GM23338 (cell line): ENCODE data around the gene ZNF594. TPM values are rescaled to one million over a fixed set of nuclear protein-coding genes. Genes with fewer than 3 reads are reported as not detected.
"Not testable (repeated sequence)": the region's sequence is repeated elsewhere in the genome, so short reads cannot be mapped to it uniquely, and the experiment has no call there.

Source experiments
- ATAC-seq: fragments of 200-7000 bp; cut with Tn5 transposase; 3 replicates; pipeline ENCODE4 v1.9.1; 2020
- DNase-seq: peaks from one replicate; pipeline ENCODE4 v3.0.0-alpha.2; 2015; ENCODE audit warnings: low spot score
- H2AFZ ChIP-seq: fragments of 200-600 bp; sonication (generic); 2 replicates; pipeline ENCODE4 v1.8.0; 2016; ENCODE audit warnings: antibody characterized with exemption, mild to moderate bottlenecking, moderate library complexity
- H3F3A ChIP-seq: fragments of 200-600 bp; sonication (generic); replicated peaks from 2 replicates; pipeline ENCODE4 v1.8.0; 2017; ENCODE audit warnings: antibody characterized with exemption, mixed run types, low read depth
- H3K27ac ChIP-seq: fragments of 200-600 bp; sonication (generic); 2 replicates; pipeline ENCODE4 v1.6.1; 2016; ENCODE audit warnings: low read depth
- H3K27me3 ChIP-seq: fragments of 200-600 bp; sonication (generic); 2 replicates; pipeline ENCODE4 v1.8.0; 2016; ENCODE audit warnings: mild to moderate bottlenecking, mixed run types, moderate library complexity; ENCODE audit not compliant: insufficient read depth
- H3K36me3 ChIP-seq: fragments of 200-600 bp; sonication (generic); 2 replicates; pipeline ENCODE4 v1.8.0; 2016; ENCODE audit warnings: mild to moderate bottlenecking; ENCODE audit not compliant: insufficient read depth
- H3K4me1 ChIP-seq: fragments of 200-600 bp; sonication (generic); 2 replicates; pipeline ENCODE4 v1.8.0; 2016; ENCODE audit warnings: mild to moderate bottlenecking, moderate library complexity; ENCODE audit not compliant: insufficient read depth
- H3K4me2 ChIP-seq: fragments of 200-600 bp; sonication (generic); 2 replicates; pipeline ENCODE4 v1.7.1; 2017; ENCODE audit warnings: mixed run types
- H3K4me3 ChIP-seq: fragments of 200-600 bp; sonication (generic); 2 replicates; pipeline ENCODE4 v1.6.1; 2016; ENCODE audit warnings: mixed run types
- H3K79me2 ChIP-seq: fragments of 200-600 bp; sonication (generic); replicated peaks from 2 replicates; pipeline ENCODE4 v1.8.0; 2017; ENCODE audit warnings: mild to moderate bottlenecking; ENCODE audit not compliant: insufficient read depth
- H3K9me2 ChIP-seq: fragments of 200-600 bp; sonication (generic); 2 replicates; pipeline ENCODE4 v1.8.0; 2017; ENCODE audit not compliant: insufficient read depth
- H4K20me1 ChIP-seq: fragments of 200-600 bp; sonication (generic); replicated peaks from 2 replicates; pipeline ENCODE4 v1.8.0; 2017; ENCODE audit warnings: mild to moderate bottlenecking; ENCODE audit not compliant: insufficient read depth
- H3K27ac Mint-ChIP-seq: 2 replicates; pipeline ENCODE4 v1.8.0; 2020; ENCODE audit warnings: inconsistent platforms, mild to moderate bottlenecking, moderate library complexity, mixed read lengths
- H3K27me3 Mint-ChIP-seq: 3 replicates; pipeline ENCODE4 v1.8.0; 2022; ENCODE audit warnings: low read depth, mild to moderate bottlenecking, moderate library complexity, mixed read lengths, inconsistent platforms; ENCODE audit not compliant: insufficient read depth, poor library complexity
- H3K36me3 Mint-ChIP-seq: 3 replicates; pipeline ENCODE4 v1.8.0; 2021; ENCODE audit warnings: low read depth, mild to moderate bottlenecking, inconsistent platforms, moderate library complexity, mixed read lengths
- H3K4me1 Mint-ChIP-seq: 3 replicates; pipeline ENCODE4 v1.8.0; 2020; ENCODE audit warnings: mild to moderate bottlenecking, inconsistent platforms, mixed read lengths
- H3K4me3 Mint-ChIP-seq: 3 replicates; pipeline ENCODE4 v1.8.0; 2021; ENCODE audit warnings: moderate library complexity, mild to moderate bottlenecking, inconsistent platforms, mixed read lengths
- H3K9me3 Mint-ChIP-seq: 3 replicates; pipeline ENCODE4 v1.8.0; 2020; ENCODE audit warnings: moderate library complexity, mild to moderate bottlenecking, inconsistent platforms, mixed read lengths
- CREB1 ChIP-seq: fragments of 250-450 bp; sonication (Bioruptor Pico); IDR thresholded peaks from 2 replicates; pipeline ENCODE4 v1.5.0; 2020; ENCODE audit warnings: low read depth, mild to moderate bottlenecking, moderate library complexity
- ETS1 ChIP-seq: IDR thresholded peaks from 2 replicates; pipeline ENCODE4 v1.6.1; 2016; ENCODE audit warnings: antibody characterized with exemption
- EZH2 ChIP-seq: fragments of 200-600 bp; sonication (generic); IDR thresholded peaks from one replicate; pipeline ENCODE4 v1.8.0; 2017; ENCODE audit warnings: antibody characterized with exemption, mild to moderate bottlenecking, low read depth; ENCODE audit not compliant: unreplicated experiment
- EZH2phosphoT487 ChIP-seq: fragments of 200-600 bp; sonication (generic); IDR thresholded peaks from one replicate; pipeline ENCODE4 v1.8.1; 2018; ENCODE audit warnings: antibody characterized with exemption; ENCODE audit not compliant: unreplicated experiment
- JUNB ChIP-seq: IDR thresholded peaks from one replicate; pipeline ENCODE4 v1.6.1; 2016; ENCODE audit warnings: antibody characterized with exemption; ENCODE audit not compliant: unreplicated experiment
- NANOG ChIP-seq: IDR thresholded peaks from 2 replicates; pipeline ENCODE4 v1.6.1; 2016; ENCODE audit warnings: antibody characterized with exemption, borderline replicate concordance
- POLR2AphosphoS5 ChIP-seq: IDR thresholded peaks from 2 replicates; pipeline ENCODE4 v1.6.1; 2016; ENCODE audit warnings: antibody characterized with exemption, low read depth
- REST ChIP-seq: IDR thresholded peaks from one replicate; pipeline ENCODE4 v1.6.1; 2018; ENCODE audit warnings: antibody characterized with exemption; ENCODE audit not compliant: unreplicated experiment
- STAT1 ChIP-seq: IDR thresholded peaks from one replicate; pipeline ENCODE4 v1.6.1; 2016; ENCODE audit warnings: antibody characterized with exemption; ENCODE audit not compliant: unreplicated experiment
- ZNF331 ChIP-seq: fragments of 250-450 bp; sonication (Bioruptor Pico); IDR thresholded peaks from 2 replicates; pipeline ENCODE4 v1.5.0; 2020; ENCODE audit warnings: low read depth, mild to moderate bottlenecking, moderate library complexity
- polyA plus RNA-seq: library from polyadenylated mRNA; unstranded; fragments of >200 nt; fragmentation: Nextera tagmentation; extraction: Ambion mirVana; gene quantifications from 2 replicates; pipeline ENCODE4 v1.2.1, GENCODE V29; 2016
- total RNA-seq: library from RNA; depleted of rRNA; stranded (reverse); fragments of >200 nt; shearing (Covaris generic); gene quantifications from 2 replicates; pipeline ENCODE4 v1.2.3, GENCODE V29; 2014
- TF ChIP-seq, protein P1 (sequence below), 2 experiments: fragments of 200-600 bp in 1 of 2; sonication (generic) in 1 of 2; conservative IDR thresholded peaks; 2 replicates each; pipeline versions ENCODE4 v1.5.1 to v1.6.1; 2016 to 2017; ENCODE audit warnings: antibody characterized with exemption in 2 of 2, low read depth in 2 of 2, mild to moderate bottlenecking in 2 of 2, moderate library complexity in 1 of 2

ZNF594 gene
- total and polyA plus RNA-seq, 2 experiments from 2014 or later = 7.0 to 15.6 TPM

GRCh38 chr17:5233492-5233891 is 41.8 kb upstream of the ZNF594 start:
- not testable (repeated sequence) for H3K4me1 Mint-ChIP-seq, DNase-seq, H3K36me3 ChIP-seq, H3K36me3 Mint-ChIP-seq, H3K27ac ChIP-seq, H3K4me1 ChIP-seq, H3F3A ChIP-seq, H3K9me2 ChIP-seq, H3K4me2 ChIP-seq, H3K79me2 ChIP-seq, H3K4me3 ChIP-seq, H3K27me3 Mint-ChIP-seq, ATAC-seq, H3K4me3 Mint-ChIP-seq, H3K9me3 Mint-ChIP-seq, H2AFZ ChIP-seq, H4K20me1 ChIP-seq, H3K27ac Mint-ChIP-seq, H3K27me3 ChIP-seq

- Histone ChIP-seq H3F3A (no peaks in the 10 kb centered on the region), H3K27me3 (no peaks in the 10 kb centered on the region), H3K4me2 (no peak overlapping the region), H4K20me1 (no peaks in the 10 kb centered on the region; the same call in 1 of the 2 replicates), H3K79me2 (no peaks in the 10 kb centered on the region), H3K9me2 (no peaks in the 10 kb centered on the region), H2AFZ (no peak overlapping the region), H3K4me3 (no peak overlapping the region), H3K4me1 (no peaks in the 10 kb centered on the region), H3K36me3 (no peaks in the 10 kb centered on the region), H3K27ac (no peak overlapping the region)
- no peak overlapping the region for H3K27ac Mint-ChIP-seq
- H3K4me1 Mint-ChIP-seq = no peaks in the 10 kb centered on the region
- ATAC-seq (no peak), DNase-seq (no peak)
- H3K4me3 Mint-ChIP-seq = no peak overlapping the region
- H3K9me3 Mint-ChIP-seq = no peaks in the 10 kb centered on the region
- peaks cover 5% of the 10 kb centered on the region; the same call in 1 of the 3 replicates for H3K36me3 Mint-ChIP-seq
- peaks cover 5% of the 10 kb centered on the region for H3K27me3 Mint-ChIP-seq
- TF ChIP-seq JUNB (no peak), POLR2AphosphoS5 (no peak), ETS1 (no peak), NANOG (no peak), EZH2phosphoT487 (no peak), CREB1 (CRISPR knock-in tag) (no peak), ZNF331 (no peak), STAT1 (no peak), EZH2 (no peak), REST (no peak)
- TF ChIP-seq, protein P1, sequence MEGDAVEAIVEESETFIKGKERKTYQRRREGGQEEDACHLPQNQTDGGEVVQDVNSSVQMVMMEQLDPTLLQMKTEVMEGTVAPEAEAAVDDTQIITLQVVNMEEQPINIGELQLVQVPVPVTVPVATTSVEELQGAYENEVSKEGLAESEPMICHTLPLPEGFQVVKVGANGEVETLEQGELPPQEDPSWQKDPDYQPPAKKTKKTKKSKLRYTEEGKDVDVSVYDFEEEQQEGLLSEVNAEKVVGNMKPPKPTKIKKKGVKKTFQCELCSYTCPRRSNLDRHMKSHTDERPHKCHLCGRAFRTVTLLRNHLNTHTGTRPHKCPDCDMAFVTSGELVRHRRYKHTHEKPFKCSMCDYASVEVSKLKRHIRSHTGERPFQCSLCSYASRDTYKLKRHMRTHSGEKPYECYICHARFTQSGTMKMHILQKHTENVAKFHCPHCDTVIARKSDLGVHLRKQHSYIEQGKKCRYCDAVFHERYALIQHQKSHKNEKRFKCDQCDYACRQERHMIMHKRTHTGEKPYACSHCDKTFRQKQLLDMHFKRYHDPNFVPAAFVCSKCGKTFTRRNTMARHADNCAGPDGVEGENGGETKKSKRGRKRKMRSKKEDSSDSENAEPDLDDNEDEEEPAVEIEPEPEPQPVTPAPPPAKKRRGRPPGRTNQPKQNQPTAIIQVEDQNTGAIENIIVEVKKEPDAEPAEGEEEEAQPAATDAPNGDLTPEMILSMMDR (conservative IDR thresholded peaks at IDR 0.05; ENCODE audit: low read depth in 2 of 2) = no peak
Measured at GRCh38 chr17:5226940-5227878, 35.5 kb upstream of the ZNF594 start.
